ENCODE measurements around the gene ZNF764.

The ZNF764 gene

DNA sequence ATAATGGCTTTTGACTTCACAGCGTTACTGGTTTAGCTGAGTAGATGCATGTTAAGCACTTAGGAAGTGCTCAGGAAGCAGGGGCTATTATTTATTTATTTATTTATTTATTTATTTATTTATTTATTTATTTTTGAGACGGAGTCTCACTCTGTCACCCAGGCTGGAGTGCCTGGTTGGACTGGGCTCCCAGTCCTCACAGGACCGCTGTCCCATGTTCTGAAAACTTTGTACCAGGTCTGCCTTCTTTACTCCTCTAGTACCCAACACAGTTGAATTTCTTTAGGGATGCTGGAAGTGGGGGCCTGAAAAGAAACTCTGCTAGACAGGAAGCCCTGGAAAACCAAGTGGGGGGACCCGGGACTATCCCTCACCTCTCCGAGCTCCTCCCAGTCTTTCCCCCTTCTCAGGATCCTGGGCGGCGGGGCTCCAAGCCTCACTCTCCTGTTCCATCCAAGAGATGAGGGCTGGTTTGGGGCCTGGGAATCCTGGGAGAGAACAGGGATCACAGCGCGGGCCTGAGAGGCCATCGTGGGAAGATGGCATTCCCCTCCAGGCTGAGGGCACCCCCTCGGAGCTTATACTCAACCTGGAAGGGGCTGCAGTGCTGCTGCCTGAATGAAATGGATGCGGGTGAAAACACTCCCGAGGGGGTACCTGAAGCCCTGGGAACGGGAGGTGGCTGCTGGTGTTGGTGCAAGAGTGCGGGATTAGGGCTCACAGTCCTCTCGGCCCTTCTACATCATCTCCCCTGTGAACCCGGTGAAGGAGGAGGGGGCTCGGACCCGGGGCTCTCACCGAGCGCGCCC lies 12.7 kb upstream of the ZNF764 start:
- Histone ChIP-seq H3K9me3 (ENCODE audit: control insufficient read depth in 1 of 2, low read length in 2 of 2) (no peaks in the 10 kb centered on the region), H3K27ac (ENCODE audit: low read depth, low read length) (peak overlapping the region; percentile 87), H3K27me3 (ENCODE audit: control insufficient read depth in 1 of 2, insufficient read depth in 2 of 2, low read length in 2 of 2) (no peaks in the 10 kb centered on the region), H3K36me3 (ENCODE audit: control insufficient read depth in 1 of 2, insufficient read depth in 2 of 2, low read length in 2 of 2) (no peaks in the 10 kb centered on the region), H3K4me1 (ENCODE audit: control insufficient read depth in 1 of 2, insufficient read depth in 2 of 2, low read length in 2 of 2) (peaks cover 20 to 22% of the 10 kb centered on the region in 2 donors), H3K4me3 (ENCODE audit: low read depth in 1 of 2, low read length in 2 of 2) (peak overlapping the region; percentile 87 to 89), H3K9ac (ENCODE audit: low read depth in 1 of 2, low read length in 2 of 2) (peak overlapping the region; percentile 94 to 96)

DNA sequence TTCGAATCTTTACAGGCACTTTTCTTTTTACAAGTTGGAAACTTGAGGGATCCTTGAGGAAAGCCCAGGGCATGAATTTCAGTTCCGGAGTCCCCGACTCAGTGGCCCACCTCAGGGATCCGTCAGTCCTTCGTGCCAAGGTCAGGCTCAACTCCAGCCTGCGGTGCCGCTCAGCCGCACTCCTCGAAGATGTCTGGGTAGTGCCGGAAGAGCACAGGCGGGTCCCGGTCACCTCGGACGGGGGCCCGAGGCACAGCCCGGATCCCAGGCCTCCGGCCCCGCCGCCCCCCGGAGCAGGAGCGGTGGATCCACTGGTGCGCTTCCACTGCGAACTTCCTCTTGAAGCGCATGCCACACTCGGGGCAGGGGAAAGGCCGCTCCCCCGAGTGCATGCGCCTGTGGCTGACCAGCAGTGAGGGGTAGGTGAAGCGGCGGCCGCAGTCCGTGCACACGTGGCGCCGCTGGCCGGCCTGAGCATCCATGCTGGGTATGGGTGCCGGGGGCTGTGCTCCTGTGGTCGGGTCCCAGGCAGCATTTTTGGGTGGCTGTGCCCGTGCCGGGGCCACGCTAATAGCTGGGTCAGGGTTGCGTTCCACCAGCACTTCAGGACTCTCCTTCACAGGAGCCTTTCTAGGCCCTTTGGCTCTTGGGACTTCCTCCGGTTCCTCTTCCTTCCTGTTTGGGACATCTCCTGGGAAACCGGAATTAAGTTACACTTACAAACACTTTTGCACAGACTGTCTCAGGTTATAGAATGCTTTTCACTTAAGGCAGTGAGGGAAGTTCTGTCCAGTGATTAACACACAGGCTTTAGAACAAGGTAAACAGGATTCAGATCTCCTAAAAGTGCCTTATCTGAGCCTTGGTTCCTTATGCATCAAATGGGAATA lies 11.8 kb upstream of the ZNF764 start:
- Histone ChIP-seq H3K4me1 (ENCODE audit: control insufficient read depth in 1 of 2, insufficient read depth in 2 of 2, low read length in 2 of 2) (peaks cover 20 to 22% of the 10 kb centered on the region in 2 donors), H3K36me3 (ENCODE audit: control insufficient read depth in 1 of 2, insufficient read depth in 2 of 2, low read length in 2 of 2) (no peaks in the 10 kb centered on the region), H3K27ac (ENCODE audit: low read depth, low read length) (no peak overlapping the region), H3K9ac (ENCODE audit: low read depth in 1 of 2, low read length in 2 of 2) (no peak overlapping the region), H3K4me3 (ENCODE audit: low read depth in 1 of 2, low read length in 2 of 2) (no peak overlapping the region), H3K27me3 (ENCODE audit: control insufficient read depth in 1 of 2, insufficient read depth in 2 of 2, low read length in 2 of 2) (no peaks in the 10 kb centered on the region), H3K9me3 (ENCODE audit: control insufficient read depth in 1 of 2, low read length in 2 of 2) (no peaks in the 10 kb centered on the region)

DNA sequence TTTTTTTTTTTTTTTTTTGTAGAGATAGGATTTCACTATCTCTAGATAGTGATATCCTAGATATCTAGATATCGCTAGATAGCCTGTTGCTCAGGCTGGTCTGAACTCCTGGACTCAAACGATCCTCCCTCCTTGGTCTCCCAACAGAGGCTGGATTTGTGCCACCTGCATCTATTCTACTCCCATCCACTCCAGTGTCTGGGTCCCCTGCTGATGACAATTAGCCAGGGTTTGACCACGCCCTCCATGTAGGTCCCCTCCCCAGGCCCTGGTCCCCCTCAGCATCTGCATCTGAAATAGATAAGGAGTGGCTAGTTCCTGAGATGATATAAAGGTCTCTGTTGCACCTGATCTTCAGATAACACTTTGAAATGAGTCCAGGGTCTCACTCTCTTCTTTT lies 11.1 kb upstream of the ZNF764 start:
- Histone ChIP-seq H3K27me3 (ENCODE audit: control insufficient read depth in 1 of 2, insufficient read depth in 2 of 2, low read length in 2 of 2) (no peaks in the 10 kb centered on the region), H3K4me1 (ENCODE audit: control insufficient read depth in 1 of 2, insufficient read depth in 2 of 2, low read length in 2 of 2) (peaks cover 20 to 22% of the 10 kb centered on the region in 2 donors), H3K27ac (ENCODE audit: low read depth, low read length) (no peak overlapping the region), H3K4me3 (ENCODE audit: low read depth in 1 of 2, low read length in 2 of 2) (no peak overlapping the region), H3K9me3 (ENCODE audit: control insufficient read depth in 1 of 2, low read length in 2 of 2) (no peaks in the 10 kb centered on the region), H3K36me3 (ENCODE audit: control insufficient read depth in 1 of 2, insufficient read depth in 2 of 2, low read length in 2 of 2) (no peaks in the 10 kb centered on the region), H3K9ac (ENCODE audit: low read depth in 1 of 2, low read length in 2 of 2) (no peak overlapping the region)

DNA sequence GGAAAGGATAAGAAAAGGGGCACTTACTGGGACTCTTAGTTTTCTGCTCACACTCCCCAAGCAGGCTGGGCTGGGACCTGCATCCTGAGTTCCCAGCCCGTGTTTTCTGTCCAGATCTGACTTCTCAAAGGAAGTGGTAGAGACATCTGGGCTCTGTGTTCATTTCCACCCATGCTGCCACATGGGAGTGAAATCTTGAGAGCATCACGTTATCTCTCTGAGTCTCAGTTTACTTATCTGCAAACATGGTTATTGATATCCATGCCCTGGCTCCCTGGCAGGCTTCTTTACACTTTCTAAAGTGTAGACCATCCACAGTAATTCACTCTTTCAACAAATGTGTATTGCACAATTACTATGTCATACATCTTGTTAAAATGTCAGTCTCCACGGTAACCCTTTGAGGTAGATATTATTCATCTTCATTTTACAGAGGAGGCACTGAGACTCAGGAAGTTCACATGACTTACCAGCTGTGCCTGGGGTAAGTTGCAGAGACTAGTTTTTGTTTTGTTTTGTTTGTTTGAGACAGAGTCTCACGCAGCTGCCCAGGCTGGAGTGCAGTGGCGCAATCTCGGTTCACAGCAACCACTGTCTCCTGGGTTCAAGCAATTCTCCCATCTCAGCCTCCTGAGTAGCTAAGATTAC lies 9.9 kb upstream of the ZNF764 start:
- no peaks in the 10 kb centered on the region for H3K27me3 ChIP-seq (ENCODE audit: control insufficient read depth in 1 of 2, insufficient read depth in 2 of 2, low read length in 2 of 2)
- peak overlapping the region; percentile 1 for H3K27ac ChIP-seq (ENCODE audit: low read depth, low read length)

DNA sequence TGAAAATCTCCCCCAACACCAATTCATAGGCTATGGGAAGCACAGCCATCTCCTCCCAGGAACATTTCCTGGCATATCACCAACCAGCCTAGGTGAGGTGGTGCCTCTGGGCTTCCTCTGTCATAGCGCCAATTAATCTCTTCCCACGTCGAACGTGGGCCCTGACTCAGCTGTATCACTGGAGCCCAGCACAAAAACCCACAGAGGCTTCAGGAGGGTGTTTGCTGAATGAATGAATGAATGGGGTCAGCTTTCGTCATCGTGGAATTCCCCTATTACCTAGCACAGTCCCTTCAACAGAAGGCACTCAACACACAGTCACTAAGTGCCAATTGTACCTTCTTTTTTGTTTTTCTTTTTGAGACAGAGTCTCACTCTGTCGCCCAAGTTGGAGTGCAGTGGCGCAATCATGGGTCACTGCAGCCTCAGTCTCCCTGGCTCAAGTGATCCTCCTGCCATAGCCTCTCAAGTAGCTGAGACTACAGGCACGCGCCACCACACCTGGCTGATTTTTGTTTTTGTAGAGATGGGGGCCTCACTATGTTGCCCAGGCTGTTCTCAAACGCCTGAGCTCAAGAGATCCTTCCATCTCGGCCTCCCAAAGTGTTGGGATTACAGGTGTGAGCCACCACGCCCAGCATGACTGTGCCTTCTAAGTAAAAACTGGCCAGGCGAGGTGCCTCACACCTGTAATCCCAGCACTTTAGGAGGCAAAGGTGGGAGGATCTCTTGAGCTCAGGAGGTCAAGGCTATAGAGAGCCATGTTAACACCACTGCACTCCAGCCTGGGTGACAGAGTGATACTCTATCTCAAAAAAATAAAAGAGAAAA lies 9.2 kb upstream of the ZNF764 start:
- Histone ChIP-seq H3K27ac (ENCODE audit: low read depth, low read length) (no peak overlapping the region), H3K9ac (ENCODE audit: low read depth in 1 of 2, low read length in 2 of 2) (no peak overlapping the region), H3K36me3 (ENCODE audit: control insufficient read depth in 1 of 2, insufficient read depth in 2 of 2, low read length in 2 of 2) (no peaks in the 10 kb centered on the region), H3K4me1 (ENCODE audit: control insufficient read depth in 1 of 2, insufficient read depth in 2 of 2, low read length in 2 of 2) (peaks cover 17 to 19% of the 10 kb centered on the region in 2 donors), H3K4me3 (ENCODE audit: low read depth in 1 of 2, low read length in 2 of 2) (no peak overlapping the region), H3K9me3 (ENCODE audit: control insufficient read depth in 1 of 2, low read length in 2 of 2) (no peaks in the 10 kb centered on the region), H3K27me3 (ENCODE audit: control insufficient read depth in 1 of 2, insufficient read depth in 2 of 2, low read length in 2 of 2) (no peaks in the 10 kb centered on the region)

More for the DNA sequence above, 9.9 kb upstream of the ZNF764 start:
- H3K9me3 ChIP-seq (ENCODE audit: control insufficient read depth in 1 of 2, low read length in 2 of 2) = no peaks in the 10 kb centered on the region
- H3K9ac ChIP-seq (ENCODE audit: low read depth in 1 of 2, low read length in 2 of 2) = no peak overlapping the region
- H3K36me3 ChIP-seq (ENCODE audit: control insufficient read depth in 1 of 2, insufficient read depth in 2 of 2, low read length in 2 of 2) = no peaks in the 10 kb centered on the region
- H3K4me3 ChIP-seq (ENCODE audit: low read depth in 1 of 2, low read length in 2 of 2) = no peak overlapping the region
- peaks cover 20 to 22% of the 10 kb centered on the region in 2 donors for H3K4me1 ChIP-seq (ENCODE audit: control insufficient read depth in 1 of 2, insufficient read depth in 2 of 2, low read length in 2 of 2)

DNA sequence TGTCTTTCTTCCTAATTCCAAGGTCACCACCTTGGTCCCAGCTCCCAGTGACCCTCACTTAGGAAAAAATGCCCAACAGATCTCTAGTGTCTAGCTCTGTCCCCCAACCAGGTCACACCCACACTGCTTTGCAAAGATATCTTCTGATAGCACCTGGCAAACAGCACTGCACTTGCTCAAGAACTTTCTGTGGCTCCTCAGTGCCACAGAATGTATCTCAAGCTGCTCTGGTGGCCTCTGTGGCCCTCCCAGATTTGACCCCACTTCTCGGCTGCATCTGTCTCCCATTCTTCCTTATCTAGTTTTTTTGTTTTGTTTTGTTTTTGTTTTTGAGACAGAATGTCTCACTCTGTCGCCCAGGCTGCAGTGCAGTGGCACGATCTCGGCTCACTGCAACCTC lies 8.4 kb upstream of the ZNF764 start:
- peaks cover 16 to 17% of the 10 kb centered on the region in 2 donors for H3K4me1 ChIP-seq (ENCODE audit: control insufficient read depth in 1 of 2, insufficient read depth in 2 of 2, low read length in 2 of 2)
- no peaks in the 10 kb centered on the region for H3K27me3 ChIP-seq (ENCODE audit: control insufficient read depth in 1 of 2, insufficient read depth in 2 of 2, low read length in 2 of 2)
- no peak overlapping the region for H3K27ac ChIP-seq (ENCODE audit: low read depth, low read length)
- H3K9me3 ChIP-seq (ENCODE audit: control insufficient read depth in 1 of 2, low read length in 2 of 2) = no peaks in the 10 kb centered on the region
- no peak overlapping the region for H3K4me3 ChIP-seq (ENCODE audit: low read depth in 1 of 2, low read length in 2 of 2)
- no peak overlapping the region for H3K9ac ChIP-seq (ENCODE audit: low read depth in 1 of 2, low read length in 2 of 2)
- no peaks in the 10 kb centered on the region for H3K36me3 ChIP-seq (ENCODE audit: control insufficient read depth in 1 of 2, insufficient read depth in 2 of 2, low read length in 2 of 2)

DNA sequence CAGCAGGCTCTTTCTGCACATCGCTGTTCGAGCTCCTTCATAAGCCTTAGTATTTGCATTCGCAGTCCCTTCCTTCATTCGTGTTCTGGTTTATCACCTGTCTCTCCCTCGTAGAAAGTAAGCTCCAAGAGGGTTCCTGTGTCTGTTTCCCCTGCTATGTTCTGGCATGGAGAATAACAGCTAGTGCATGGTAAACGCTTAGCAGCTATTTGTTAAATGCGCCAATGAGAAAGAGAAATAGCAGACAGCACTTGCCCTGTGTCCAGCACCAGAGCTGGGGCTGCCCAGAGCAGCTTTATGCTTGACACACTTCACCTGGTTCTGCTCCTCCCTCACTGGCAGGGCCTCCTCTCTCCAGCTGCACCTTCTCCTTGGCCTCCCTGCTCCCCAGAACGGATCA lies 7.8 kb upstream of the ZNF764 start:
- H3K4me1 ChIP-seq (ENCODE audit: control insufficient read depth in 1 of 2, insufficient read depth in 2 of 2, low read length in 2 of 2) = peaks cover 16 to 18% of the 10 kb centered on the region in 2 donors
- no peak overlapping the region for H3K9ac ChIP-seq (ENCODE audit: low read depth in 1 of 2, low read length in 2 of 2)
- no peaks in the 10 kb centered on the region for H3K27me3 ChIP-seq (ENCODE audit: control insufficient read depth in 1 of 2, insufficient read depth in 2 of 2, low read length in 2 of 2)
- no peak overlapping the region for H3K4me3 ChIP-seq (ENCODE audit: low read depth in 1 of 2, low read length in 2 of 2)
- no peak overlapping the region for H3K27ac ChIP-seq (ENCODE audit: low read depth, low read length)
- no peaks in the 10 kb centered on the region for H3K36me3 ChIP-seq (ENCODE audit: control insufficient read depth in 1 of 2, insufficient read depth in 2 of 2, low read length in 2 of 2)
- no peaks in the 10 kb centered on the region for H3K9me3 ChIP-seq (ENCODE audit: control insufficient read depth in 1 of 2, low read length in 2 of 2)

DNA sequence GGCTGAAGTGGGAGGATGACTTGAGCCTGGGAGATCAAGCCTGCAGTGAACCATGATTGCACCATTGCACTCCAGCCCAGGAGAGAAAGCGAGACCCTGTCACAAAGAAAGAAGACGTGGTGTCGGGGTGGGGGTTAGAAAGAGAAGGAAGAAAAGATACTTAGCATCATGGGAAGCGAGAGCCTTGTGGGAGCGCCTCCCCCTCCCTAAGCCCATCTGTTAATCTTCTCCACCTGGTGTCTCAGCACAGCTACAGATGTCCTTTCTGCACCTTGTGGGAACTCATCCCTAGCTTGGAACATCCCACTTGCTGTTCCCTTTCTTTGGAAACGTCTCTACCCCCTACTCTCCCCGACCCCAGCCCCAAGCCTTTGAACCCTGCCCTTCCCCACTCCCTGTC lies 7.4 kb upstream of the ZNF764 start:
- Histone ChIP-seq H3K9me3 (ENCODE audit: control insufficient read depth in 1 of 2, low read length in 2 of 2) (no peaks in the 10 kb centered on the region), H3K27ac (ENCODE audit: low read depth, low read length) (no peak overlapping the region), H3K4me3 (ENCODE audit: low read depth in 1 of 2, low read length in 2 of 2) (no peak overlapping the region), H3K27me3 (ENCODE audit: control insufficient read depth in 1 of 2, insufficient read depth in 2 of 2, low read length in 2 of 2) (no peaks in the 10 kb centered on the region), H3K9ac (ENCODE audit: low read depth in 1 of 2, low read length in 2 of 2) (no peak overlapping the region), H3K36me3 (ENCODE audit: control insufficient read depth in 1 of 2, insufficient read depth in 2 of 2, low read length in 2 of 2) (no peaks in the 10 kb centered on the region), H3K4me1 (ENCODE audit: control insufficient read depth in 1 of 2, insufficient read depth in 2 of 2, low read length in 2 of 2) (peaks cover 13 to 16% of the 10 kb centered on the region in 2 donors)

DNA sequence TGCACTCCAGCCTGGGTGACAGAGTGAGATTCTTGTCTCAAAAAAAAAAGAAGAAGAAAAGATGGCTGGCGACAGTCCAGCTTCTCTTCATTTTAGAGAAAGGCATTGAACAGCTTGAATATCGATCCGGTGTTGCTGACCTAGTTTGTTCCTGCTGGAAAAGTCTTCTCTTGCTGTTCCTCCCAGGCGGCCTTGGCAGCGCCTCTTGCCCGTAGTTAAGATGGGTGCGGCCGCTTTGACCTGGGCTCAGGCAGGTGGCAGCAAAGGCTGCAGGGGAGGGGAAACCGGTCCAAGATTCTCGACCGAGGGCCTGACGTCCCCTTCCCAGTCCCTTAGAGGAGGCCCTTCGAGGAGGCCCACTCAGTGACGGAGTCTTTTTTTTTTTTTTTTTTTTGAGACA lies 3.8 kb upstream of the ZNF764 start:
- Histone ChIP-seq H3K4me1 (ENCODE audit: control insufficient read depth in 1 of 2, insufficient read depth in 2 of 2, low read length in 2 of 2) (peaks cover 18 to 29% of the 10 kb centered on the region in 2 donors), H3K9ac (ENCODE audit: low read depth in 1 of 2, low read length in 2 of 2) (peak overlapping the region; percentile 57 to 81), H3K36me3 (ENCODE audit: control insufficient read depth in 1 of 2, insufficient read depth in 2 of 2, low read length in 2 of 2) (no peaks in the 10 kb centered on the region), H3K9me3 (ENCODE audit: control insufficient read depth in 1 of 2, low read length in 2 of 2) (no peaks in the 10 kb centered on the region), H3K27me3 (ENCODE audit: control insufficient read depth in 1 of 2, insufficient read depth in 2 of 2, low read length in 2 of 2) (no peaks in the 10 kb centered on the region), H3K27ac (ENCODE audit: low read depth, low read length) (peak overlapping the region; percentile 42), H3K4me3 (ENCODE audit: low read depth in 1 of 2, low read length in 2 of 2) (peak overlapping the region in 1 of 2 donors; percentile 83)

All from duodenal mucosa (tissue), 2 donors.